ENCODE results near the gene BATF. TPM values are rescaled to one million over a fixed set of nuclear protein-coding genes. Genes with fewer than 3 reads are reported as not detected.

Gene BATF
- total RNA-seq, 2 donors from 2014 or later, result 20.3 to 21.3 TPM

DNA sequence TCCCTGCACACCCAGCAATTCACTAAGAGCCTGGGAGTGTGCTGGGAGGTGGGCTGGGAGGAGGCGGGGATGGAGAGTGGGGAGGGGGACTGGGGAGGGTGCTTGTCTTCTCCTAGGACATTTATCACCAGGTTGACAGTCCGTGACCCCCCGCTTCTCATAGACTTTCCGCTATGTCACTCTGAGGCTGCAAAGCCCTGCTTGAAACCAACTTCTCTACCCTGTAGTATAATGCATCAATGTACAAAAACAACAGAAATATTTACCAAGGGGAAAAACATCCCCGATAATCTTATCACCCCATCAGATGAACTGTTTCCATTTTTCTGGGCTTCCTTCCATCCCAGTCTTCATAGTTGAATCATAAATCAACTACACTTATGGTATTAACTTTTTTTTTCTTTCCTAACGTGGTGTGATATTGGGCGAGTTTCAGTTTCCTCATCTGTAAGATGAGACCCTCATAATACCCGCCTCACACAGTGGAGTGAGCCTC, 28.6 kb upstream of the BATF start:
- ATAC-seq (no peak), DNase-seq (no peak)
- Mint-ChIP-seq H3K4me1 (peaks cover 12% of the 10 kb centered on the region), H3K27ac (peak overlapping the region; percentile 43), H3K27me3 (peaks cover 12% of the 10 kb centered on the region), H3K4me3 (no peak overlapping the region), H3K36me3 (ENCODE audit: low read depth) (peaks cover 5% of the 10 kb centered on the region)
- no peaks in the 10 kb centered on the region for H3K9me3 ChIP-seq (ENCODE audit: control insufficient read depth, low read length, poor library complexity, severe bottlenecking)

DNA sequence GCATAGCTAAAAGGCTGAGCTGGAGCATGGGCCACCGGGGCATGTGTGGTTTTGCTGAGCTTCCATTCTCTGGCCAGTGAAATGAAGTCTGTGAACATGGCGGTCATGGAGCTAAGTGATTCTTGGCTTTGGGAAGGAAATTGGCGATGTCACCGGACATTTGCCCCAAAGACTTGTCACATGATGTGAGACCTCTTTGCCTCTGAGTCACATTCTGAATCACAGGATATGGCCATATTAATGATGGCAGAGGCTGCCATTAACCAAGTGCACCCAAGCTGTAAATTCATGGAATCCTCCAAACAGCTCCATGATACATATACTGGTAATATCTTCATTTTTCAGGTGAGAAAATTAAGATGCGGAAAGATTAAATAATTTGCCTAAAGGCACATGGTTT, 27.4 kb upstream of the BATF start:
- no peak overlapping the region for H3K27ac Mint-ChIP-seq
- no peaks in the 10 kb centered on the region for H3K9me3 ChIP-seq (ENCODE audit: control insufficient read depth, low read length, poor library complexity, severe bottlenecking)
- no peak for DNase-seq
- no peak for ATAC-seq
- peaks cover 10% of the 10 kb centered on the region for H3K4me1 Mint-ChIP-seq
- peaks cover 12% of the 10 kb centered on the region for H3K27me3 Mint-ChIP-seq
- H3K4me3 Mint-ChIP-seq, result no peak overlapping the region
- peaks cover 5% of the 10 kb centered on the region for H3K36me3 Mint-ChIP-seq (ENCODE audit: low read depth)

DNA sequence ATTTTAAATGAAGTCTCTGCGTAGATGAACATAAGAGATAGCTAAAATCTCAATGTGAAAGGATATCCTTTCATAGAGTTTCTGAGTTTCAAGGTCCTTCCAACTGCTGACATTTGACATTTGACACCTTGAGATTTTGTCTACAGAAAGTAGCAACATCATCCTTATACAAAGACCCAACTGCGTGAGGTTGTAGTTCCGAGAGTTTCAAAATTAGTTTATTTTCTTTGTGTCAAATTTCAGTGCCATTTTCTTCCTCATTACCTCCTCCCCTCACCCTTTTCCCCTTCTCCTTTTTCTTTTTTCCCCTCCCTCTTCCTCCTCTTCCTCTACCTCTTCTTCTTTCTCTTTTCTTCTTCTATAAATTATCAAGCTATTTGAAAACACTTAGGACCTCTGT, 26.9 kb upstream of the BATF start:
- peaks cover 12% of the 10 kb centered on the region for H3K27me3 Mint-ChIP-seq
- no peaks in the 10 kb centered on the region for H3K9me3 ChIP-seq (ENCODE audit: control insufficient read depth, low read length, poor library complexity, severe bottlenecking)
- H3K36me3 Mint-ChIP-seq (ENCODE audit: low read depth), result peaks cover 5% of the 10 kb centered on the region
- peaks cover 10% of the 10 kb centered on the region for H3K4me1 Mint-ChIP-seq
- no peak overlapping the region for H3K4me3 Mint-ChIP-seq
- DNase-seq (no peak), ATAC-seq (no peak)
- H3K27ac Mint-ChIP-seq, result no peak overlapping the region

DNA sequence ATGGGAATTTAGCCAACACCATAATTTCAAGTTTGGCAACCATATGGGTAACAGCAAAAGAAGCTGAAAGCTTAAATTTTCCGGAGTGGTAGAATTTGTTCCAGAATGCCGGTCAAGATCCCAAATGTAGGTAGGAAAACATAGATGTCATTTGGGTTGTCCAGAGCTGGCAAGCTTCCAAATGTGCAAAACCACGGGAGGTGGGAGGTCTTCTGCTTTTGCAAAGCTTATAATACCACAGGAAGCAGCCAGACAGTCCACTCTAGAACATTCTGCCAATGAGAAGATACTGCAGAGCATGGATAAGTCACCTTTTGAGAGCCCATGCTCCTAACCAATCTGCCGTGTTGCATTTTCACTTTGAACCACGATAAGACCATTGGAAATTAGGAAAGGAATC, 26.4 kb upstream of the BATF start:
- H3K9me3 ChIP-seq (ENCODE audit: control insufficient read depth, low read length, poor library complexity, severe bottlenecking), result no peaks in the 10 kb centered on the region
- Mint-ChIP-seq H3K4me1 (peaks cover 10% of the 10 kb centered on the region), H3K4me3 (no peak overlapping the region), H3K27ac (no peak overlapping the region), H3K27me3 (peaks cover 12% of the 10 kb centered on the region), H3K36me3 (ENCODE audit: low read depth) (peaks cover 5% of the 10 kb centered on the region)
- ATAC-seq (no peak), DNase-seq (no peak)

DNA sequence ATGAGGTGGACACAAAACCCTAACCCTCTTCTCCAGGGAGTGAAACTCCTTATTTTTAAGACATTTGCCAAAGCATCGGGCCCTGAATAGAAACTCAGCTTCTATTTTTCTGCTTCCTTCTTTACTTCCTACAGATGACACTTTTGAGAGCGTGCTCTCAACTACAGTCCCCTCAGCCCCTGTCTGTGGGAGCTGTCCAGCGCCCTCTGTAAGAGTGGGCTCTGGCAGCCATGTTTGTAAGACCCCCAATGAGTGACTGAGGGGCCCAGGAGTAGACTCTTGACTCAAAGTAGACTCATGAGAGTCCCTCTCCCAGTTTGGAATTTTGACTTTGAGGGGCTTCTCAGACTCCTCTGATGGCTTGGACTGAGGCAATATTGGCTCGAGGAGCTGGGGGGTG, 25.5 kb upstream of the BATF start:
- peaks cover 5% of the 10 kb centered on the region for H3K36me3 Mint-ChIP-seq (ENCODE audit: low read depth)
- ATAC-seq, result no peak
- H3K27me3 Mint-ChIP-seq, result peaks cover 12% of the 10 kb centered on the region
- H3K9me3 ChIP-seq (ENCODE audit: control insufficient read depth, low read length, poor library complexity, severe bottlenecking), result no peaks in the 10 kb centered on the region
- peaks cover 10% of the 10 kb centered on the region for H3K4me1 Mint-ChIP-seq
- H3K4me3 Mint-ChIP-seq, result no peak overlapping the region
- H3K27ac Mint-ChIP-seq, result peak overlapping the region; percentile 57
- no peak for DNase-seq

DNA sequence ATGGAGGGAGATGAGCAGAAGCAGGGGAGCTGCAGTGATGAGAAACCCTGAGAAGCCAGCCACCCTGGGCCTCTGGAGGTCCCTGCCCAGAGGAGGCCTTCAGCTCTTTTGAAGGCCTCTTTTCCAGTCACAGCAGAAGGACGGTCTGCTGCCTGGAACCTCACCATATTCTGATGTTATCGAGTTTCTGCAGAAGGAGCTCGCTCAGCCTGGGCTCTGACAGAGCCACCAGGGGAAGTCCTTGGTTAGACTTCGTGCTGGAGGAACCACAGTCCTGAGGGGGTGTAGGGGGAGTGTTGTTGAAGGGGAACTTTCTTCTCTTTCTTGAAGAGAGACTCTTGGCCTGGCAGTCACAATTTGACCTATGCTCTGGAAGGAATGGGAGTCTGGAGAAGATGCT, 25.1 kb upstream of the BATF start:
- no peak for DNase-seq
- peaks cover 10% of the 10 kb centered on the region for H3K4me1 Mint-ChIP-seq
- no peak overlapping the region for H3K4me3 Mint-ChIP-seq
- H3K36me3 Mint-ChIP-seq (ENCODE audit: low read depth), result peaks cover 5% of the 10 kb centered on the region
- peaks cover 12% of the 10 kb centered on the region for H3K27me3 Mint-ChIP-seq
- H3K27ac Mint-ChIP-seq, result peak overlapping the region; percentile 57
- H3K9me3 ChIP-seq (ENCODE audit: control insufficient read depth, low read length, poor library complexity, severe bottlenecking), result no peaks in the 10 kb centered on the region
- ATAC-seq, result peak; percentile 64

DNA sequence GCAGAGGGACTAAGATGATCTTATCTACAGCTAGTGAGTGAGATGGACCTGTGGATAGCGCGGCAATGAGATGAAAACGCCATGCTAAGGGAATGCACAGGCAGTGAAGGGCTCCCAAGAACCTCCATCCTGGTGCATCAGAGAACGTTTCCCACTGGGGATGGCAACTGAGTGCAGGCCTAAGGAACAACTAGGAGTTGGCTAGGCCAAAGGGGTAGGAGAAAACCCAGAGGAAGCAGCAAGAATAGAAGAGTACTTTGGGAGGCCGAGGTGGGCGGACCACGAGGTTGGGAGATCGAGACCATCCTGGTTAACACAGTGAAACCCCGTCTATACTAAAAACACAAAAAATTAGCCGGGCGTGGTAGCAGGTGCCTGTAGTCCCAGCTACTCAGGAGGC, 24.6 kb upstream of the BATF start:
- no peaks in the 10 kb centered on the region for H3K9me3 ChIP-seq (ENCODE audit: control insufficient read depth, low read length, poor library complexity, severe bottlenecking)
- peak overlapping the region; percentile 57 for H3K27ac Mint-ChIP-seq
- DNase-seq, result no peak
- H3K36me3 Mint-ChIP-seq (ENCODE audit: low read depth), result peaks cover 5% of the 10 kb centered on the region
- H3K4me1 Mint-ChIP-seq, result peaks cover 10% of the 10 kb centered on the region
- no peak for ATAC-seq
- H3K27me3 Mint-ChIP-seq, result peaks cover 12% of the 10 kb centered on the region
- no peak overlapping the region for H3K4me3 Mint-ChIP-seq

DNA sequence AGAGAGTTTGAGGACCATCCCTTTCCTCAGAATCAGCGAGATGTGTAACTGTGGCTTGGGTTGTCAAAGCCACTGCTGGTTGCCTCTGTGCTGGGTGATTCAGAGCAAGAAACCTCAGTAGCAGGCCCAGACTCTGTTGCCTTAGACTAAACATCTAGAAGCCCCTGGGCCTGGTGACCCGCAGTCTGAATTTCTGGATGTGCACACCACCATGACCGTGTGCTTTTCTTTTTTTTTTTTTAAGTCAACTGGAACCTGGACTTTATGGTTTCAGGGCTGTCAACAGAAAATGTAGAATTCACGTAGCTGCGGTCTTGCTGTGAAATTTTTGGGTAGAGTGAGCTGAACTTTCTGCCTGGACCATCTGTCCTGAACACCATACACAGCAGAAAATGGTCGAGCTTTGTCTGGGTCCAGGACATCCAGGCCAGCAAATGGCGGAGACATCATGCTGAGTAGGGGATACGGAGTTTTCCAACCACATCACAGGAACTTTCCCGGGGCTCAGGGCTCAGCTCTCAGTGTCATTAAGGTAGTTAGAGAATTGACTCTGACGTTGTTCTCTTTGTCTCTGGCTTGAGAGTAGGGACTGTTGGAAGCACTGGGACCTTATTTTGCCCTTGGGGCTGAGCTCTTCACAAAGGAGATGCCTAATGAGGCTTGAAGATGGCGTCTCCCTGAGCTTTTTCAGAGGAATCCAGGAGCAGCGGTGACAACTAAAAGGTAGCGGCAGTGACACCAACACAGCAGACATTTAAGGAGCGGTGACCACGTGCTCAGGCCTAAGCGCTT, 23.0 kb upstream of the BATF start:
- Mint-ChIP-seq H3K4me3 (no peak overlapping the region), H3K36me3 (ENCODE audit: low read depth) (peaks cover 7% of the 10 kb centered on the region), H3K27me3 (peaks cover 12% of the 10 kb centered on the region), H3K27ac (no peak overlapping the region), H3K4me1 (peaks cover 9% of the 10 kb centered on the region)
- no peaks in the 10 kb centered on the region for H3K9me3 ChIP-seq (ENCODE audit: control insufficient read depth, low read length, poor library complexity, severe bottlenecking)
- DNase-seq, result no peak
- no peak for ATAC-seq

DNA sequence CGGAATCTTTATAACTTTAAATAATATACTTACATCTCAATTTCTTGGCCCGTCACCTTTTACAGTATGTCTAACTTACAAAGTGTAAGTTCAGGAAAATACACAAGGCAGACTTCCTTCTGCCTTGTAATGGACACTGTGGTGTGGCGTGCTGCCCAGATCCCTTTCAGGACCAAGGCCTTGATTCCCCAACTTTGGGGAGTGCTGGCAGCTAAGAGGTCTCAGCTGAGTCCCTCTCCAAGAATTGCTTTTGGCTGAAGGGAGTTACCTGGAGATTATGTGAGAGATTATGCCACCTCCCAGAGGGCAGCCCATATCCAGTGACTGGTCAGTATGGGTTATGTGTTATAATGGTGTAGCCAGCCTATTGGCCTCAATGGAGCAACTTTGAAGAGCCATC, 21.2 kb upstream of the BATF start:
- H3K4me3 Mint-ChIP-seq, result no peak overlapping the region
- H3K4me1 Mint-ChIP-seq, result peaks cover 9% of the 10 kb centered on the region
- DNase-seq (no peak), ATAC-seq (no peak)
- no peak overlapping the region for H3K27ac Mint-ChIP-seq
- H3K27me3 Mint-ChIP-seq, result peaks cover 12% of the 10 kb centered on the region
- H3K36me3 Mint-ChIP-seq (ENCODE audit: low read depth), result peaks cover 7% of the 10 kb centered on the region
- no peaks in the 10 kb centered on the region for H3K9me3 ChIP-seq (ENCODE audit: control insufficient read depth, low read length, poor library complexity, severe bottlenecking)

DNA sequence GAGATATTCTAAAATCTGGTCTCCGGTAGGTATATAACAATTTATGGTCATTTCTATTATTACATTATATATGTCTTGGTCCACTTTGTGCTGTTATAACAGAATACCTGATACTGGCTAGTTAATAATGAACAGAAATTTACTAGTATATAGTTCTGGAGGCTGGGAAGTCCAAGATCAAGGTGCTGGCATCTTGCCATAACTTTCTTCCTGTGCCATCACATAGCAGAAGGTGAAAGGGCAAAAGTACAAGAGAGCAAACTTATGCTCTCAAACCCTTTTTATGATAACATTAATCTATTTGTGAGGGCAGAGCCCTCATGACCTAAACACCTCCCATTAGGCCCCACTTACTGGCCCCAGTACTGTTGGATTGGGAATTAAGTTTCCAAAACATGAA, 17.9 kb upstream of the BATF start:
- Mint-ChIP-seq H3K36me3 (ENCODE audit: low read depth) (peaks cover 2% of the 10 kb centered on the region), H3K4me3 (no peak overlapping the region), H3K27me3 (no peaks in the 10 kb centered on the region), H3K4me1 (no peaks in the 10 kb centered on the region), H3K27ac (no peak overlapping the region)
- ATAC-seq, result no peak
- H3K9me3 ChIP-seq (ENCODE audit: control insufficient read depth, low read length, poor library complexity, severe bottlenecking), result no peaks in the 10 kb centered on the region
- no peak for DNase-seq

DNA sequence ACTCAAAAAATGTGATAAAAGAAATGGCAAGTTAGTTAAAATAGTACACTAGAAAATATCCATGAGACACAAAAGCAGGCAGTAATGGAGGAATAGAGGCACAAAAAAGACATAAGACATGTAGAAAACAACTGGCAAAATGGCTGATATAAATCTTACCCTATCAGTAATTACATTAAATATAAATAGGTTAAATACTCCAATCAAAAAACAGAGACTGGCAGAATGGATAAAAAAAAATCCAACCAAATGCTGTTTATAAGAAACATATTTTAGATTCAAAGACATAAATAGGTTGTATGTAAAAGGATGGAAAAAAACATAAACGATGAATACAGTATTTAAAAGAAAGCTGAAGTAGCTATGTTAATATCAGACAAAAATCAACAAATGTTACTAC, 15.3 kb upstream of the BATF start:
- Mint-ChIP-seq H3K27ac (no peak overlapping the region), H3K4me1 (no peaks in the 10 kb centered on the region), H3K27me3 (no peaks in the 10 kb centered on the region), H3K4me3 (no peak overlapping the region), H3K36me3 (ENCODE audit: low read depth) (peaks cover 2% of the 10 kb centered on the region)
- DNase-seq (no peak), ATAC-seq (no peak)
- no peaks in the 10 kb centered on the region for H3K9me3 ChIP-seq (ENCODE audit: control insufficient read depth, low read length, poor library complexity, severe bottlenecking)

DNA sequence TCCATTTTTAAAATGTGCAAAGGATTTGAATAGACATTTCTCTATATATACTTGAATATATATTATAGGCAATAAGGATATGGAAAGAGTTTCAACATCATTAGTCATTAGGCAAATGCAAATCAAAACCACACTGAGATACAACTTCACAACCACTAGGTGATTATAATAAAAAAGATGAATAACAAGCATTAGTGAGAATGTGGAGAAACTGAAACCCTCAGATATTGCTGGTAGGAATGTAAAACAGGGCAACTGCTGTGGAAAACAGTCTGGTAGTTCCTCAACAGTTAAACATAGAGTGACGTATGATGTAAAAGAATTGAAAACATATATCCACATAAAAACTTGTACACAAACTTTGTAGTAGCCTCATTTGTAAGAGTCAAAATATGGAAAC, 11.7 kb upstream of the BATF start:
- H3K27ac Mint-ChIP-seq, result no peak overlapping the region
- H3K4me1 Mint-ChIP-seq, result peaks cover 11% of the 10 kb centered on the region
- no peak overlapping the region for H3K4me3 Mint-ChIP-seq
- no peaks in the 10 kb centered on the region for H3K9me3 ChIP-seq (ENCODE audit: control insufficient read depth, low read length, poor library complexity, severe bottlenecking)
- H3K36me3 Mint-ChIP-seq (ENCODE audit: low read depth), result no peaks in the 10 kb centered on the region
- no peak for DNase-seq
- no peak for ATAC-seq
- no peaks in the 10 kb centered on the region for H3K27me3 Mint-ChIP-seq

DNA sequence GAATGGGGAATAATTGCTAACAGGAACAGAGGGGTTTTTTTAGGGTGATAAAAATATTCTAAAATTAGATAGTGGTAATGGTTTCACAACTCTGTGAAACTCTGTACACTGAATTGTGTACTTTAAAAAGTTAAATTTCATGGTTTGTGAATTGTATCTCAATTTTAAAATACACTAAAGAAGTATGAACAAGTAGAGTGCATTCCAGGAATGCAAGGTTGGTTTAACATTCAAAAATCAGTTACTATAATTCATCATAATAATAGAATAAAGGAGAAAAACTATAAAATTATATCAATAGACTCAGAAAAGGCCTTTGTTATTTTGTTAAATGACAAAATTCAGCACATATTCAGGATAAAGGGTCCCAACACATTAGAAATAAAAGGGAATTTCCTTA, 11.1 kb upstream of the BATF start:
- Mint-ChIP-seq H3K27ac (no peak overlapping the region), H3K36me3 (ENCODE audit: low read depth) (no peaks in the 10 kb centered on the region), H3K27me3 (no peaks in the 10 kb centered on the region)

More for the DNA sequence above, 11.1 kb upstream of the BATF start:
- H3K9me3 ChIP-seq (ENCODE audit: control insufficient read depth, low read length, poor library complexity, severe bottlenecking), result no peaks in the 10 kb centered on the region
- DNase-seq (no peak), ATAC-seq (no peak)
- no peak overlapping the region for H3K4me3 Mint-ChIP-seq
- peaks cover 17% of the 10 kb centered on the region for H3K4me1 Mint-ChIP-seq
